DND-41 (cell line): ENCODE data around the gene ARNT2.

Experiments used
- EZH2 ChIP-seq: IDR thresholded peaks from 3 replicates; pipeline ENCODE4 v1.6.1; 2012; ENCODE audit warnings: borderline replicate concordance, low read depth, mild to moderate bottlenecking, moderate library complexity, low read length, inconsistent platforms; ENCODE audit not compliant: severe bottlenecking
- TF ChIP-seq, protein P1 (sequence below): IDR thresholded peaks from 2 replicates; pipeline ENCODE4 v1.5.1; 2012; ENCODE audit warnings: borderline replicate concordance, low read length, moderate library complexity, mild to moderate bottlenecking; ENCODE audit not compliant: poor library complexity, severe bottlenecking; ENCODE audit errors: extremely low read depth

DNA sequence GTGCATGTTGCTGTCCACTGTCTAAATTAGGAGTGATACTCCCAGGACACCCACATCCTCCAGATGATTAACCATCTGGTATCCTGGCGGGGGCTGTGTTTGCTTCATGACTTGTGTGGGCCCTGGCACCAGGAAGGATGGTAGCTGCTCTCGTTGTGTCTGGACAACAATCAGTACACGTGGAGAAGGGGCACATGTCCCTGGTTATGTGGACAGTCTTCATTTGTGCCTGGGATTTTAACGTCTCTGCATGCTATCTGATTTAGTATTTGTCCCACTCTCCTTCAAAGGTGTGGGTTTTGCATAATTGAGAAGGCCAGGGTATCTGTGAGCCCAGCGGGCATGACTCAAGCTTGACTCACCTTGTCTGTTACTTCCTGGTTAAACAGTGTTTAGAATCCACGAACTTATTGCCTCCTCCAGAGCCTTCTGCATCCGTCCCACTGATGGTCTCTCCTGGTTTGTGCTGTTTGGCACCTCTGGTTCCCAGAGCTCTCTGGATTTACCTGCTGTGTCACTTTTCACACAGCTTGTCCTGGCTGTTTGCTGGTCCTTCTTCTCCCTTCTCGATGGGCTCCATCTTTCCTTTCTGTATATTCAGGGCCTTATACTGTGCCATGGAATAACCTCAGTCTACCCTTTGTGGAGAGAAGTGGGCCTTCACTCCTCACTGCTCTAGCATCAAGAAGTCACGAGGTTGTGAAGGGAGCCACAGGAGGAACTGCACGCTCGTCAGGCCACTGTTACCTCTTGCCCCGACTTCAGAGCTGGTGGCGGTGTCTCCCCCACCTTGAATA, 32.5 kb downstream of the ARNT2 start:
- TF ChIP-seq, protein P1, sequence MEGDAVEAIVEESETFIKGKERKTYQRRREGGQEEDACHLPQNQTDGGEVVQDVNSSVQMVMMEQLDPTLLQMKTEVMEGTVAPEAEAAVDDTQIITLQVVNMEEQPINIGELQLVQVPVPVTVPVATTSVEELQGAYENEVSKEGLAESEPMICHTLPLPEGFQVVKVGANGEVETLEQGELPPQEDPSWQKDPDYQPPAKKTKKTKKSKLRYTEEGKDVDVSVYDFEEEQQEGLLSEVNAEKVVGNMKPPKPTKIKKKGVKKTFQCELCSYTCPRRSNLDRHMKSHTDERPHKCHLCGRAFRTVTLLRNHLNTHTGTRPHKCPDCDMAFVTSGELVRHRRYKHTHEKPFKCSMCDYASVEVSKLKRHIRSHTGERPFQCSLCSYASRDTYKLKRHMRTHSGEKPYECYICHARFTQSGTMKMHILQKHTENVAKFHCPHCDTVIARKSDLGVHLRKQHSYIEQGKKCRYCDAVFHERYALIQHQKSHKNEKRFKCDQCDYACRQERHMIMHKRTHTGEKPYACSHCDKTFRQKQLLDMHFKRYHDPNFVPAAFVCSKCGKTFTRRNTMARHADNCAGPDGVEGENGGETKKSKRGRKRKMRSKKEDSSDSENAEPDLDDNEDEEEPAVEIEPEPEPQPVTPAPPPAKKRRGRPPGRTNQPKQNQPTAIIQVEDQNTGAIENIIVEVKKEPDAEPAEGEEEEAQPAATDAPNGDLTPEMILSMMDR = no peak
- TF ChIP-seq EZH2 = no peak
